Stimulated activated CD4-positive, alpha-beta T cell treated with anti-CD3 and anti-CD28 coated beads, Interleukin-2, amount 100 ng/mL, for 24 hours (primary cell): ENCODE results near the gene SEPTIN3.

Source experiments
- DNase-seq, 2 donors: peaks; one replicate each; pipeline ENCODE4 v3.0.0-alpha.2; 2020

SEPTIN3 gene

DNA sequence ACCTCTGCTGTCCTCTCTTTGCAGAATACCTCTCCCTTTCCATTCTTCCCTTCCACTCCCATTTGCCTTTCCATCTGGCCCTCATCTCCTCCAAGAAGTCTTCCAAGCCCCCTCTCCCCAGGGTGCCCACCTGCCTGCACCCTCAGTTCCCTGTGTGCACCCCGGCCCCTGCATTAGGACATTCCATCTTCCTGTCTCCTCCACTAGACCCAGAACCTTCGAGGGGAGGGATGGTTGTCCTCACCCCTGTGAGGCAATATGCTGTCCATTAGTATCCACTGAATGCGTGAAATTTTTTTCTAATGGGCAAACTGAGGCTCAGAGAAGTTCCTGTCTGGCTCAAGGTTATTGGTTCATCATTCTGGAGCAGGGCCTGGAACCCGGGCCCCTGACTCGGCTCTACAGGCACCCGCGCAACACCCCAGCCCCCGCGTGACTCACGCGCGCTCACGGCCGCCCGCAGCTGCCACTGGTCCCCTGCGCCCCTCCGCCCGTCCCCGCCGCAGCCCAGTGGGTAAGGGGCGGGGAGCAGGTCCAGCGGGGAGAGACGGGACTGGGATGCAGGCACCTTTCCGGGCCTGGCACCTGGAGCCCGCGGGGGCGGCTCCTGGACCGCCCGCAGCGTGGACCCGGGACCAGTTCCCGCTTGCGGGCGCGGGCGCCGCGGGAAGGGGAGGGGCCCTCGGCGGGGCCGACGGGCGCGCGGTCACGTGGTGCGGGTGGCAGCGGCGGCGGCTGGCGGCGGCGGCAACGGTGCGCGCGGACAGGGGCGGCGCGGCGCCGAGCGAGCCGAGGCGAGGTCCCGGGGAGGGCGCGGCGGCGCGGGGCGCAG lies 7.0 kb downstream of the SEPTIN3 start:
- peak; percentile 57 to 63 for DNase-seq

DNA sequence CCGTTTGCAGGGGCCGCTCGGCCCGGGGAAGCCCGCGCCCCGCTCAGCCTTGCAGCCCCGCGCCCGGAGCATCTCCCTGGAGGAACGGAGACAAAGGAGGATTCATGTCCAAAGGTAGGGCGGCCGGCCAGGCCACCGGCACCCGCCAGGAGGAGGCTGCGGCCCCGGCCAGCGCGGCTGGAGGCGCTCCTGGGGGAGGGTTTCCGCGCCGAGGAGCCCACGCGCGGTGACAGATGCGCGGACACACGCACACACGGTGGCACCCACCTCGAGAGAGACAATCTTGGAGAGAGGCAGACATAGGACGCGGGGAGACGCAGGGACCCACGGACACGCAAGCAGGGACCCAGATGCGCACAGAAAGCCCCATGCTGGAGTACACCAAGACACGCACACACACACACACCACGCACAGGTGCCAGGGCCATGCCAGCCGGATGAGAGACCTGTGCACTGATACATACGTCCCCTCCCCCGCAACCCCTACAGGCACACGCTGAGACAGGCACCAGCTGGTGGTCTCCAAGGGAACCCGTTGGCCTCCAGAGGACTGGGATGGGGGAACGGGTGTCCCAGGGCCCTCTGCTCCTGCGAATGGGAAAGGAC lies 7.8 kb downstream of the SEPTIN3 start:
- peak in 1 of 2 donors; percentile 12 for DNase-seq

DNA sequence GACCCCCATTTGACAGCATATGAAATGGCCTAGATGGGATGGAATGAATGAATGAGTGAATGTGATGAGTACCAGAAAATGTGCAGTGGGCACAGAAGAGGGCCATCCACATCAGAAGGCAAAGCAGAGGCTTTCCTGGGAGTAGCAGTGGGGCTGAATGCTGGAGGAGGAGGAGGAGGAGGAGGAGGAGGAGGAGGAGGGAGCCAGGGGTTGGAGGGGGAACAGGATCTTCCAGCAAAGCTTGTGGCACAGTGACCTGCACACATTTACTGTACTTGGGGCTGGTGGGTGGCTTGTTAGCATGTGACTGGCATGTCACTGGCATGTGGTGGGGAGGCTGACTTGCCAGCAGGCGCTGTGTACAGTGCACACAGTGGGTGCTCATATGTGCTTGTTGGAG lies 9.5 kb downstream of the SEPTIN3 start:
- DNase-seq: no peak

DNA sequence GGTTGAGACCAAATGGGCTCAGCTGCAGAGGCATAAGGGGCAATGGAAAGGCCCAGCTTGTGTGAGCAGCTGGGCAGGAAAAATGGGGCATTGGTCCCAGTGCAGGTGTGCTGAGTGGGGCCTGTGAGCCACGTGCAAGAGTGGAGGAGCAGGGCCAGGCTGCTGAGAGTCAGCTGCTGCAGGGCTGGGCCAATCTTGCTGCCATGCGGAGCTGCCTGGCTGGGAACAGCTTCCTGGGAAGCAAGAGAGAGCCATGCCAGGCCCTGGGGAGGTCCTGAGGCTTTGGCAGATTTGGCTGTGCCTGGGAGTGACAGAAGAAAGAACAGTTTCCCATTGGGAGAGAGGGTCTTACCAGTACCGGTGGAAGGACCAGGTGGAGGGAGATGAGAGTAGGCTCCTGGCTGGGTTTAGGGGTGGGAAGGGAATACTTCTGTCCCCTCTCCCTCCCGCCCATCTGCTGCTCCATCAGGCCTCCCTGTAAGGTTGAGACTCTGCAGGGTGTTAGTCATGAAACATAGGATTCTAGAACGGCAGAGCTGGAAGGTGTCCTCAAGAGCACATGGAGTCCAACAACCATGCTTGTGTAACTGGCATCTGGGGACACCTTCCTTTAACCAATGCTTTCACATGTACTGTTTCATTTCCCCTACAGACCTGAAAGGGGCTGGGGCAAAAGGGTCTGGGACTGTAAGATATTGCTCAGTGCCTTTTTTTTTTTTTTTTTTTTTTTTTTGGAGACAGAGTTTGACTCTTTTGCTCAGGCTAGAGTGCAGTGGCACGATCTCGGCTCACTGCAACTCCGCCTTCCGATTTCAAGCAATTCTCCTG lies 10.4 kb downstream of the SEPTIN3 start:
- no peak for DNase-seq

DNA sequence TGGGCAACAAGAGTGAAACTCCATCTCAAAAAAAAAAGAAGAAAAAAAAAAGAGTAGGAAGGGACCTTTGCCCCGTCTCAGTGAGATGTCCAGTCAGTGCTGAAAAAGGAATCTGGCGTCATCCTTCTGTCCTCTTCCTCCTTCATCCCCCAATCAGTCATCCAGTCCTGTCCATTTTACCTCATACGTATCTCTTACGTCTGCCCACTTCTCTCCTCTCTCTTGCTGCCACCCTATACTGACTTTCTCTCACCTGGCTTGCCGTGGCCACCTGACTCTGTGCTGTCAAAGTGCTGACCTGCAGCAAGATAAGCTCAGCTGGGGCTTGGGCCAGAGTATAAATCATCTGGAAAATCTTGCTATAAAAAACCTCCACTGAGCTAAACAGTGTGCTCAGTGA lies 13.6 kb downstream of the SEPTIN3 start:
- no peak for DNase-seq

DNA sequence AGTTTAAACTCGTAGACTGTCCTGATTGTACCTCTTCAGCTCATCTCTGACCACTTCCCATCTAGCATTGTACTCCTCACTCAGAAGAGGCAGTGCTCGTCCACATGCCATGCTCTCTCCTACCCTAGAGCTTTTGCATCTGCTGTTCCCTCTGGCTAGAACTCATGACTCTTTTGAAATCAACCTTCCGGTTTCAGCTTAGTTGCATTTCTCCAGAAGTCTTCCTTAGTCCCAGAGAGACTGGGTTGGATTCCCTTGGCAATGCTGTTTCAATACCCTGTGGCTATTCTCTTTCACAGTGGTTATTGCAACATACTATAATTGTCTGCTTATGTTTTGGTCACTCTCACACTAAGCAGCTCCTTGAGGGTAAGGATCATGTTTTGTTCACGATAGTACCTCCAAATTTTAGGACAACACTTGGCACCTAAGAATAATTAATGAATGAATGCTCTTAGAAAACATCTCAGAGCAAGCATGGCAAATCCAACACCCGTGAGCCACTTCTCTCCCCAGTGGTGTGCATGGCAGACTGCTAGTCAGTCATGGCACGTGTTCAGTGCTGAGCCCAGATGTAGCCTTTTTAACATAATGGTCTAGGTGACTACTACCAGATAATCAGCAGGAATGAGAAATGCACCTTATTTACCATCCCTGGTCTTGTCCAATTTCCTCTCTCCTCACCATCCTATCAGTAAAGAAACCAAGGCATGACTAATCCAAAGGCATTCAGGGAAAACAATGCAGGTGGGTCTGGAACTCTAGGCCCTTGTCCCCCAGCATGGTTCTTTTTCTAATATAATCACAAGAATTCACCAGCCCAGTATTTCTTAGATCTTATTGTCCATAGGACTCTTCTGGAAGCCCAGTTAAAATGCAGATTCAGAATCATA lies 14.5 kb downstream of the SEPTIN3 start:
- DNase-seq: no peak

DNA sequence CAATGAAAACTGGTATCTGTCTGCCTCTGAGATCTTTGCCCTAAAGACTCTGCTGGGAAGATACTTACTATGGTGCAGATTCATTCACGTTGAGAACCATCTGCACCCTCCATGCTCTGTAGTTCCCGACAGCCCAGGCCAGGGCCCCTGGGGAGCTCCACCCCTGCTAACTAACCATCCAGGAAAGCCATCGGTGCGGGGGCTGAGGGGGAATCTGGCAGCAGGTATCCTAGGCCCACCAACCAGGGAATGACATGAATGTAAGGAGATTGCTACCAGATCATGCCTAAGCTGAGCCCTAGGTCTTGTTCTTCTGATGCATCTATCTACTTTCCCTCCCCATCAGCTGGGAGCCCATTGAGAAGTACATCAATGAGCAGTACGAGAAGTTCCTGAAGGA lies 18.0 kb downstream of the SEPTIN3 start:
- DNase-seq: no peak

DNA sequence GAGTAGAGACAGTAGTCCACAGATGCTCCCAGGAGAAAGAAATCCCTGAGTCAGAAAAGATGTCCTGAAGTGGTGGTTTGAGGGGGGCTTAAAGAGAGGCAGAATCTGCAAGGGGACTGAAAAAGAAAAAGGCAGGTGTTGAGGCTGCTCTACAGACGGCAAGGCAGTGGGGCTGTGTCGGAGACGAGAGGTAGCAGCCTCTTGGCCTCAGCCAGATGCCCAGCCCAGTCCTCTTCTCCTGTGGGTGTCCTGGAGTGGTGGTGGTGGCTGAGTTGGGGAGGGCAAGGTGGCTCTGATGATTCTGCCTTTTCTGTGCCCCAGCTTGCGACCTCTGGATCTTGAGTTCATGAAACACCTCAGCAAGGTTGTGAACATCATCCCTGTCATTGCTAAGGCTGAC lies 20.0 kb downstream of the SEPTIN3 start:
- DNase-seq: no peak

DNA sequence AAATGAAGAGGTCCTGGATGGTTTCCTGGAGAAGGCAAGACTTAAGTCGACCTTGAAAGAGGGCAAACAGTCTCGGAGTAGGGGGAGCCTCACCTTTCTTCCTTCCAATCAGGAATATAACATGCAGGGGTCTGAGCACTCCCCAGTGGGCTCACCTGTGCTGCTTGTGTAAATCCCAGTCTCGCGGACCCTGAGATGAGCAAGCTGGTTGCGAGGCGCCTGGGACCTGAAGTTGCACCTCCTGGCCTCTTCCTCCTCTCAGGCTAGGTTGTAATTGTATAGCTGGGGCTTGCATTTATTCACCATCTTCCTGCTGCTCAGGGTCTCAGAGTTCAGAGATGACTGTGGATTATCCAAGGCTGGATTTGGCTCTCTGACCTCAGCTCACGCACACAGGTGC lies 21.9 kb downstream of the SEPTIN3 start:
- DNase-seq: no peak

DNA sequence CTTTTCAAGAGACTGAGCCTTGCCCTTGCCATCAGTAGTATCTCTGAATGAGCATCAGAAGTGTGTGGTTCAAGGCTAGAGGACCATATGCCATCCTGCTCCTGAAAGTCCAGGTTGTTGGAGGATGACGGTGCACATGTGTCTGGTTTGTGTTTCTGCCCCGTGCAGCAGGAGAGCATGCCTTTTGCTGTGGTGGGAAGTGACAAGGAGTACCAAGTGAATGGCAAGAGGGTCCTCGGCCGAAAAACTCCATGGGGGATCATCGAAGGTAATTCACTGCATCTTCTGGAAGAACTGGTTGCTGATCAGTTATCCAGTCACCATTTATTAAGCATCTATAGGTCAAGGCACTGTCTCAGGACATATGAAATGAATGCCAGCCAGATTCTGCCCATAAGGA lies 23.3 kb downstream of the SEPTIN3 start:
- no peak for DNase-seq

DNA sequence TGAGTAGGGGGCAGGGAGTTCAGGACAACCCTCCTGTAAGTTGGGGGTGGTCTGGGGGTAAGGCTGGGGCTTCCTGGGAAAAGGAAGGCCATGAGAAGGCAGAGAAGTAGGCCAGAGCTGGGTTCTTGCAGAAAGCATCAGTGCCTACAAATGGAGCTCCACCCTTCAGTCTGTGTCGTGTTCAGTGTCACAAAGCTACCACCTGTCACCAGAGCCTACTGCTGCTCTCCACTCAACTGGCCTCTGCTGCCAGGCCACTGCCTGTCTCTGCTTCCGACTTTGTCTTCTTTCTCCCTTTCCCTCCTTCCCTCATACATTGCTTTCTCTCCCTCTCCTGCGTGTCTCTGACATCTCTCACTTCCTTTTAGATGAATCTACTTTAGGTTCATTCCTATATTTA lies 26.0 kb downstream of the SEPTIN3 start:
- no peak for DNase-seq

DNA sequence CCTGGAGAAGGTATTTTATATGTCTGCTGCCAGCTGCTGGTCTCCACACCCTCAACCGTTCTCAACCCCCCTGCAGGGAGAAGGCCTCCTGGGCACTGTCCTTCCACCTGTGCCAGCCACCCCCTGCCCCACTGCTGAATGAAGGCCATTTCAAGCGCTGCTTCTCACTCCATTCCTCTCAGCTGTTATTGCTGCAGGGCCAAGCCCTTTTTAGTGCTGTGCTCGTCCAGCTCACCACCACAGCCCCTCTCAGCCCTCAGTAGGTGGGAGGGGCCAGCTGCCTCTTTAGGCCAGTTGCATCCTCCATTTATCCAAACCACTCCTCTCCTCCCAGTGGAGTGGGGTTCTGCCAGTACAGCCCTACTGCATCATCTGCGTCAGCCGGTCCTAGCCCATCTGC lies 27.6 kb downstream of the SEPTIN3 start:
- DNase-seq: no peak

DNA sequence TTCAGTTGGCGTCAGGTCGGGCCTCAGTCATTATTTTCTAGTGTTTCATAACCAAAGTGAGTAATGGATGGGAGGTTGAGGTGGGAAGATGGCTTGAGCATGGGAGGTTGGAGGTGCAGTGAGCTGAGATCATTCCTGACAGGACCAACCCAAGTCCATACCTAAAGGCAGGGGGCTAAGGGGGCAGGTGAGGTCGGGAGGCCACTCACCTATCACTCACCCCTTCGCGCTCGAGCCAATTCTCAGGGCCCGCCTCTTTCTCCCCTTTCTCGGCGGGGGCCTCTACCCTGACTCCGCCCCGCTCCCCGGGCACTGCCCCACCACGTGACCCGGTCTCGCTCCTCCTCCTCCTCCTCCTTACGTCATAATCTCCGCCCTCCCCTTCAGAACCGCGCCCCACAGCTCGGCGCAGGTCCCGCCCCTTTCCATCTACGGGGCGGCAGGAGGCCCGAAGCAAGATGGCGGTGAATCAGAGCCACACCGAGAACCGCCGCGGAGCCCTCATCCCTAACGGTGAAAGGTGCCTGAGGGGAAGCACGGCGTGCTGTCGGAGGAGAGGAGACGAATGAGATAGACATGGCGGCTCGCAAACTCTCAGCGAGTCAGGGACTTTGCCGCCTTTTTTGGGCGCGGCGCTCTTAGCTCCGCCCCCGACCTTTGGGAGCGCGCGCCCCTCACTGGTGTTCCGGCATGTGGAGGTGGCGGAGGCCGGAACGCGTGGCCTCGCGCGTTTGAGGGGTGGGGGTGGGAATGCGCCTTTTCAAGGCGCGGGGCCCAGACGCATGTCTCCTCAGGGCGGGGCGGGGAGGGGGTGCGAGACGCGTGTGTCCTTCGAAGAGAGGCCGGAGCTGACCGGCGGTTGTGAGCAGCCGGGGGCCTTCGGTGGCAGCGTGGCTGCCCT lies 29.4 kb downstream of the SEPTIN3 start, which contains the start of gene WBP2NL:
Gene WBP2NL (plus strand): TSS at position 428 of the 901 bp plus-strand sequence. CDS start 31 bp downstream, at position 459.
- peak; percentile 85 for DNase-seq

DNA sequence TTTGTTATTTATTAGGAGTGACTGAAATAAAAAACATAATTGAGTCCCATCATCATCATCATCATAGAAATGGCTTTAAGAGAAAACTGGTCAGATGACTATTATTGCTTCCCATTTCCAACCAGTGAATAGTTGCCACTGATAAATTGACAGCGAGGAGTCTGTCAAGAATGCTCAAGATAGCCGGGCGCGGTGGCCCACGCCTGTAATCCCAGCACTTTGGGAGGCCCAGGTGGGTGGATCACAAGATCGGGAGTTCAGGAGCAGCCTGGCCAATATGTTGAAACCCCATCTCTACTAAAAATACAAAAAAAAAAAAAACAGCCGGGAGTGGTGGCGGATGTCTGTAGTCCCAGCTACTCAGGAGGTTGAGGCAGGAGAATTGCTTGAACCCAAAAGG lies 31.2 kb downstream of the SEPTIN3 start:
- no peak for DNase-seq

DNA sequence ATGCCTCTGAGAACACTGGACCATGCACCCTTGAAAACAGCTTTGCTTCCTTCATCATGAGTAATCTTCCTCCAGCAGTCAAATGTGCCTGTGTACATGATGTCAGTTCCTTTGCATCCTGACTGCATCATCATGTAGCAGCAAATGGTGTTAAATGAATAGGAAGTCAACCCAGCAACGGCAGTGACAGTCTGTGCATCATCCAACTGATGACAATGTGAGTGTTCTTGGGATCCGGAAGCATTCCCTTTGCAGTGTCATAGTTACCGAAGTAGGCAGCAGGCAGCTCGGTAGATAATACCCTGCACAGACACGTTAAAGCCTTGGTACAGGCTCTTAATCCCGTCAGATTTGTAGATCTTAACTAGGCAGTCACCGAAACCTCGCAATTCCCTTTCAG lies 31.9 kb downstream of the SEPTIN3 start:
- DNase-seq: no peak

DNA sequence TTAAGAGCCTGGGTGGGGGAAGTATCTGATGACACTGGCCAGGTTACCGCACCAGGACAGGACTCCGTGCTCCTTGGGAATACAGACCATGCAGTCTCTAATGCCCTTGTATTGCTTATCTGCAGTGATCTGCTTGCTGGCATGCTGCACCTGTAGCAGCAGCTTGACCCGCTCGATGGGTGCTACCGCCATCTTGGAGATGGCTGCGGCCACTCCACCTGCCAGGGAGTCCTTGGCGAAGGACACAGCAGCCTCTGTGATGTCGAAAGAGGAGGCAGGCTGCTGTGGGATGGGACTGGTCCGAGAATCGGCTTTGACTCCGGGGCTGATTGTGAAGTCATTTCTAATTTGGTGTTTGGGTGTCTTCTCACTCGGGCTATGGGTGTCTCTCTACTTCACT lies 32.5 kb downstream of the SEPTIN3 start:
- DNase-seq: no peak

DNA sequence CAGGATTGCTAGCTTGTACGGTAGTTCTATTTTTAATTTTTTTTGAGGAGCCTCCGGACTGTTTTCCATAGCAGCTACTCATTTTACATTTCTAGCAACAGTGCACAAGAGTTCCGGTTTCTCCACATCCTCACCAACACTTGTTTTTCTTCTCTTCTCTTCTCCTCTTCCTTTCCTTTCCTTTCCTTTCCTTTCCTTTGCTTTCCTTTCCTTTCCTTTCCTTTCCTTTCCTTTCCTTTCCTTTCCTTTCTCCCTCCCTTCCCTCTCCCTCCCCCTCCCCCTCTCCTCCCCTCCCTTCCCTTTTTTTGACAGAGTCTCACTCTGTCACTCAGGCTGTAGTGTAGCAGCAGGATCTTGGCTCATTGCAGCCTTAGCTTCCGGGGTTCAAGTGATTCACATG lies 38.7 kb downstream of the SEPTIN3 start:
- DNase-seq: no peak

DNA sequence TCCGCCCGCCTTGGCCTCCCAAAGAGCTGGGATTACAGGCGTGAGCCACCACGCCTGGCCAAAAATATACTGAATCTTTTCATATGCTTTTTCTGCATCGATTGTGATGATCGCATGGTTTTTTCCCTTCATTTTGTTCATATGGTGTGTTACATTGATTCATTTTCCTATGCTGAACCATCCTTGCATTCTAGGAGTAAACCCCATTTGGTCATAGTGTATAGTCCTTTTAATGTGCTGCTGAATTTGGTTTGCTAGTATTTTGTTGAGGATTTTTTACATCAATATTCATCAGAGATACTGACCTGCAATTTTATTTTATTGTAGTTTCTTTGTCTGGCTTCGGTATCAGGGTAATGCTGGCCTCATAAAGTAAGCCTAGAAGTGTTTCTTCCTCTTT lies 41.5 kb downstream of the SEPTIN3 start:
- DNase-seq: no peak

DNA sequence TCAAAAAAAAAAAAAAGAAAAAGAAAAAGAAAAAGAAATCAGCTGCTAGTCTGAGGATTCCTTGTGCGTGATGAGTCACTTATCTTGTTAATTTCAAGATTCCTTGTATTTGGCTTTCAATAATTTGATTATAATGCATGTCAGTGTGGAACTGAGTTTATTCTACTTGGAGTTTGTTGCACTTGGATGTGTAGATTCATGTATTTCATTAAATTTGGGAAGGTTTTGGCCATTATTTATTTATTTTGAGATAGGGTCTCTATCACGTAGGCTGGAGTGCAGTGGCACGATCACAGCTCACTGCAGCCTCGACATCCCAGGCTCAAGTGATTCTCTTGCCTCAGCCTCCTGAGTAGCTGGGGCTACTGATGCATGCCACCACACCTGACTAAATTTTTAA lies 44.1 kb downstream of the SEPTIN3 start:
- no peak for DNase-seq

DNA sequence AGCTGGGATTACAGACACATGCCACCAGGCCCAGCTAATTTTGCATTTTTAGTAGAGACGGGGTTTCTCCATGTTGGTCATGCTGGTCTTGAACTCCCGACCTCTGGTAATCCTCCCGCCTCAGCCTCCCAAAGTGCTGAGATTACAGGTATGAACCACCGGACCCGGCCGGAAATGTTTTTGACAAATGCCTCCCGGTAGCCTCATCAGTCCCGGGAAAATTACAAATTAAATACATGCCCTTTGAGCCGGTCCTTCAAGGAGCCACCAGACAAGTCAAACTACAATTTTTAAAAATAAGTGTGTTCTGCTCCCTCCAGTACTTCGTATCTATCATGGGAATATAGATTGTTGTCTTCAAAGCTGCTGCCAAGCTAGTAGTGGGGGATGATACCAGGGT lies 46.9 kb downstream of the SEPTIN3 start:
- no peak for DNase-seq

DNA sequence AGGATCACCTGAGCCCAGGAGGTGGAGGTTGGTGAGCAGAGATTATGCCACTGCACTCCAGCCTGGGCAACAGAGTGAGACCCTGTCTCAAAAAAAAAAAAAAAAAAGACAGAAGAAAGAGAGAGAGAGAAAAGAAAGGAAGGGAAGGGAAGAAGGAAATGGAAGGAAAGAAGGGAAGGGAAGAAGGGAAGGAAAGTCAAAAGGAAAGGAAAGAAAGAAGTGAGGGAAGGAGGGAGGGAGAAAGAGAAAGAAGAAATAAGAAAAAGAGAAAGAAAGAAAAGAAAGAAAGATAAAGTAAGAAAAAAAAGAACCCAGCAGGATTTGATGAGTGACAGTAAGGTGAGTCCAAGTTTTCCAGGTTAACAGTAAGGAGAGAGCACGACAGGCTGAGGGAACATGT lies 49.0 kb downstream of the SEPTIN3 start:
- DNase-seq: no peak
